Glomerular visceral epithelial cell (primary cell): ENCODE data around the gene TGOLN2.
"Not testable (repeated sequence)": the region's sequence is repeated elsewhere in the genome, so short reads cannot be mapped to it uniquely, and the experiment has no call there.

Experiments used
- DNase-seq: peaks from one replicate; pipeline ENCODE4 v3.0.0-alpha.2; 2016; ENCODE audit errors: extremely low spot score

TGOLN2 gene

DNA sequence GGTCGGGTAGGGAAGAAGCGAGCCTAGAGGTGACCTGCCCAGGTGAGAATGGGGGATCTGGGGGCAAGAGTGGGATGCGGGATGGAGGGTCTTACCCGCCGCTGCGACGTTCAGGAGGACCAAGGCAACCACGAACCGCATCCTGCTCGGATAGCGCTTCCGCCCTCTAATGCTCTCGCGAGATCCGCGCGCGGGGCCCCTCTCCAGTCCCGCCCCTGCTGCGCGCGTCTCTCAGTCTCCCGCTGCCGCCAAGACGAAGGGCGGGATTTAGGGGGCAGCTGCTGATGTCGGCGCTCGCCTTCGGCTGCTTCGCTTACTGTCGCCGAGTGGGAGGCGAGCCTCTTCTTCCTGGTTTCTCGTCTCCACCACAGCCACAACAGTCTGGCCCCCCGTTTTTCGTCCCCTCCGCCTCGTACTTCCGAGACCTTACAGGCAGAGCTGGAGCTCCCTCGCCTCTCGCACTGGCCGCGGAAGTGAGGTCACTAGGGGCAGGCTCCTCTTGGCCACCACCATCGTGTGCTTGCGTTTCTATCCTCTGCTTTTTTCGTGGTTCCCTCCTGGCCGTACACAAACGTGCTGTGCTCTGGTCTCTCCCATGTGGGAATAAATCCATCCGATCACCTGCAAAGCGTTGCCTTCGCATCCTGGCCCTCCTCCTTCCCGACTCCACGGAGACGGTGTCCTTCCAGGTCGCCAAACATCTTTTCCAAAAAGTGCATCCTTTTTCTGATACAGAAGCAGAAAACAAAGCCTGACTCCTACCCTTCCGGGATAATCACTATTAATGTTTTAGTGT lies at the start of gene TGOLN2:
Gene TGOLN2, minus strand, starts transcription at position 168 of the 796 bp plus-strand sequence. Its CDS starts 27 bp downstream, at position 141.
- peak; percentile 86 for DNase-seq

DNA sequence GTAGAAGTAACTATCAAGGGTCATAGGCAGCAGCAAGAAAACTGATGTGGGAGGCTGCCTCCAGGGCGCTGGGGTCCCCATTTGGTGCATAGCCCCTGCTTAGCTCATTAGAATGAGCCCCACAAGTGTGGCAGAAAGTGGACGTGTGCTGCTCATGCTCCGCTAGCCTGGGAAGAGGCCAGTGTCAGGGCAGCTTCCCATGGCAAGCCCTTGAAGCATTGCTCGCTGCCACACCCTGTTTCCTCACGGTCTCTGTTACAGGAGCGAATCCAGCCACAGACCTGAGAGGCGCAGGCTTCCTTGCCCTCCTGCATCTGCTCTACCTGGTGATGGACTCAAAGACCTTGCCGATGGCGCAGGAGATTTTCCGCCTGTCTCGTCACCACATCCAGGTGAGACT lies 49.3 kb upstream of the TGOLN2 start:
- DNase-seq, result no peak

DNA sequence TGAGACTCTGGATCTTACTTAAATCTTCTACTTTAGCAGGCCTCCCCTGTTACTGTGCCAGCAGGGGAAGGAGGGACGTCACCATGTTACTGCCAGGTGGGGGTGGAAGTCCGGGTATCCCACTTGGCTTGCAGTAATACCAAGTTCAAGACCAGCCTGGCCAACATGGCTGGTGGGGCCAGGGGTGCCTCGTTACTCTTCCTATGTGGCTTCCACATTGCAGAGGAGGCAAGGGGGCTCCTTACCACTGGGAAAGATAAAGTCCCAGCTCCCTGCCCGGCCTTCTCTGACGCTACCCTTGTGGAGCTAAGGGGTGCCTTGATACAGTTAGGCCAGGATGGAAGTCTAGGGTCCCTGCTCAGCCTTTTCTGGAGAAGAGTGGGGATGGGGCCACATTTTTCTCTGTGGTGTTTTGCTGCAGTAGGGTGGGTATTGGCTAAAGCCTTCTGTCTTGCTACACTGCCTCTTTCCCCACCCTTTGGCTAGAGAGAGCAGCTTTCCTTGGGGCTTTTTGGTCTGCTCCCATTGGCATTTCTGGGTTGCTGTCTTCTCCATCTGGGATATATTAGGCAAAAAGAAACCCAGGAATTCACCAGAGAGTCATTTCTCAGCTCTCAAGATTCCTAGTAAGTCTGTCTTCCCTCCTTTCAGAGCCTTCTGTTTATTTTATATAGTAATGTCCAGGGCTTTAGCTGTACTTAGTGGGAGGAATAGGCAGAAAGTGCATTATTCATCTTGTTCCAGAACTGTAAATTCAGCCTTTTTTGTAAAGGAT lies 48.7 kb upstream of the TGOLN2 start:
- no peak for DNase-seq

DNA sequence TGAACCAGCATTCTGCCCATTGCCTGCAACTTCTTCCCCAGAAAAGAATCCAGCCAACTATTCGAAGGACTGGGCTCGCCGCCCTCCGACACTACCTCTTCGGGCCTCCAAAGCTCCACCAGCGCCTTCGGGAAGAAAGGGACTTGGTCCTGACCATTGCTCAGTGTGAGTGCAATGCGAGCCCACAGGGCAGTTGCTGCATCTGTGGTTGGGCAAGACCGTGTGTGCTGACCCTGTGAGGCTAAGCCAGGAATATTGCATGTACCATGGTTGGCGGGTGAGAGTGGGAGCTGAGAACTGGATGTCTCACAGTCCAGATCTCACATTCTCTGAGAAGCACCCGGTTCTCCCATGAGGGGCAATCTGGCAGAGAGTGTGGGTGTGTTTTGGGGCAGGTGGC lies 43.3 kb upstream of the TGOLN2 start:
- DNase-seq, result no peak

DNA sequence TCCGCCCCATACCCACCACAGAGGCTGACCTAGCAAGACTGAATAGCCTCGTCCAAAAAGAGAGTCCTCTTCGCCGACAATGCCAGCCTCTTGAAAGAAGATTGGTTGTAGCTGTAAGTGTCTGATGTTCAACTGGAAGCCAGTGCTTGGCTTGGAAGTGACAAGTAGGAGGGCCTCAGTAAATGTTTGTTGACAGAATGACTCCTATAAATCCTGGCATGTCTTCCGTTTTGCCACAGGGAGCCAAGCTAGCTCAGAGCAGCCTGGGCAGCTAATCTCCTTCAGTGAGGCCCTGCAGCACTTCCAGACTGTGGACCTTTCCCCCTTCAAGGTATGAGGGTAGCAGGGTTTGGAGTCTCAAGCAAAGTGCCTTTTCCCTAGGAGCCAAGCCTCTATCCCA lies 41.7 kb upstream of the TGOLN2 start:
- DNase-seq, result no peak

DNA sequence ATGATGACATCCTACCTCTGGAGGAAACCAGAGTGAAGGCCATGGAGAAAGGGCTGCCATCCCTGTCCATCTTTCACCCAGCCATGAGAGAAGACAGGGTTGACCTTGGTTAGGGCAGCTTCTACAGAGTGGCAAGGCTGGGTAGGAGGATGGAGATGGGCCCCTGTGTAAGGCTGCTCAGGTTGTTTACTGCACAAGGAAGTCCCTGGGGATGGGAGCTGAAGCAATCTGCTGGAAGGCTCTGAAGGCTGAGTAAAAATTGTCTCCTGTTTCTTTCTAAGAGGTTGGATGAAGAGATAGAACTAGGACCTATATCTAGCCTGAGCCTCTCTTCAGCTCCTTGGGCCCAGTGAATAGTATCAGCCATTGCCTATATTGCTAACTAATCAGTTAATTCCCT lies 41.1 kb upstream of the TGOLN2 start:
- DNase-seq, result no peak

DNA sequence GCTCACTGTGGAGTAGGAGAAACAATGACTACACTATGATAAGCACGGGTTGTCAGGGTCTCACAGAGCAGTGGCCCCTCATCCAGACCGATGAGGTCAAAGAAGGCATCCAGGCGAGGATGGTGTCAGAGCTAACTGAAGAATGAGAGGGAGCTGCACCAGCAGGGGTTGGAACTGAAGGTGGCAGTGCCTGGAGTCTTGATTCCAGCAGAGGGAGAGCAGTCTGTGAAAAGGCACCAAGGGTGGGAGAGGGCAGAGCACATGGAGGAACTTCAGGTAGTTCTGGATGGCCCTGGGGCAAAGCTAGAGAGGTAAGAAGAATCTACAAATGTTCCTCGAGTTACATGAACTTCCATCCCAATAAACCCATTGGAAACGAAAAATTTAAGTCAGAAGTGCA lies 39.4 kb upstream of the TGOLN2 start:
- no peak for DNase-seq

DNA sequence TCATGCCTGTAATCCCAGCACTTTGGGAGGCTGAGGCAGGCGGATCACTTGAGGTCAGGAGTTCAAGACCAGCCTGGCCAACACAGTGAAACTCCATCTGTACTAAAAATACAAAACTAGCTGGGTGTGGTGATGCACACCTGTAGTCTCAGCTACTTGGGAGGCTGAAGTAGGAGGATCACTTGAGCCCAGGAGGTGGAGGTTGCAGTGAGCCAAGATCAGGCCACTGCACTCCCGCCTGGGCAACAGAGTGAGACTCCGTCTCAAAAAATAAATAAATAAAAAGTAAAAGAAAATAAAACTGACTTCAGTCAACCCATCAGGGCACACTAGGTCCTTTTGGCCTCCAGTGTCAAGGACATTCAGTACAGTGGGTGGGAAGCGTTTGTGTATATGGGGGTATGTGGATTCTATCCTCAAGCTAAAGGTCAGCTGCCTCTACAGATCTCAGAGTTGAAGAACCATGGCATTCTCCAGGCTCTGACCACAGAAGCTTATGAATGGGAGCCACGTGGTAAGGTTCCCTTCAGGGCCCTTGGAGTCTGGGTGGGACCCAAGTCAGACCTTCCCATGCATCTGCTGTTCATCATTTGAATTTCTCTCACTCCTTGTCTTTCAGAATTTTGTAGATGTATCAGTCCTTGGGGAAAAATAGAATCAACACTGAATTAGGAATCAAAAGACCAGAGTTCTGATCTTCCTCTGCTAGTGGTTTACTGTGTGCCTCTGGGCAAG lies 35.0 kb upstream of the TGOLN2 start:
- not testable (repeated sequence) for DNase-seq

DNA sequence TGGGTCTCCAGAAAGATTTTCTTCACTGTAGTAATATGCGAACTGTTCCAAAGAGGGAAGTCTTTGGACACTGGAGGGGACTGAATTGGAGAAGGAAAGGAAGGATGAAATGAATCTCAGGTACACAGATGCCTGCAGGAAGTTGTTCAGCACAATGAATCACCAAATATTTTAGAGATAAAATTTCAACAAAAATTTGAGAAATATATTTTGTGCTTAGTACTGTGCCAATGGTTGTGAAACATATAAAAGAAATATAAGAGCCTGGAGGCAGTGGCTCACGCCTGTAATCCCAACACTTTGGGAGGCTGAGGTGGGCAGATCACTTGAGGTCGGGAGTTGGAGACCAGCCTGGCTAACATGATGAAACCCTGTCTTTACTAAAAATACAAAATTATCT lies 29.9 kb upstream of the TGOLN2 start:
- no peak for DNase-seq

DNA sequence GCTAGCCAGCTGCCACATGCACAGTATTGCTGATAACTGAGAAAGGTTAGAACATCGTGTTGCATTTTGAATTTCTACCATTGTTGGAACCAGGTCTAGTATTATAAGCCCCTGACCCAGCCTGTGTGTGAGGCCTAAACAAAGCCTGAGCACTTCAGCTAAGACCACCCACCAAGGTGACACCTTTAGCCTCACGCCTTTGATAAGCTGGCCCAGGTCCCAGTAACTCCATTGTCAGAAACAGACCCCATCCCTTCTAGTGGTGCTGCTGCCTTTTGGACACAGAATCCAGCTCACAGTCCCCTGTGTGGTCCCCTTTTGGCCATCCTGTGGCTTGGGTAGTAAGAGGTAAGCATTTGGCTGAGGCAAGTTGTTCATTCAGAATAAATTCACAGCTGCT lies 28.4 kb upstream of the TGOLN2 start:
- no peak for DNase-seq

DNA sequence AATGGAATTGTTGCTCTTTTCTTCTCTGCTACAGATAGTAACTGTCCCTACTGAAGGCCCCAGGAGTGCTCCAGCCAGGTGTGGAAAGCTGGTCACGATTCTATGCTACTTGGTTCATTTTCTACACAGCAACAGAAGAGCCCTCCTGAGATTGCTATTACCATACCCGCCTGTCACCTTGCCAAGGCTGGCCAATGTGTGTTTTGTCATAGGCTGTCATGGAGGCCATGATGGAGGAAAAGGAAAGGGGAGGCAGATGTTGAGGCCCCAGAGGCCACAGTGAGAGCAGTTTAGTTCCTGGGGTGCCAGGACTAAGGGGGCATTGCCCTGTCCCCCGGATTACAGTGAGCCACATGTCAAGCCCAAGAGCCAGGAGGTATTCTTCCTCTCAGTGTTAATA lies 27.7 kb upstream of the TGOLN2 start:
- DNase-seq, result no peak

DNA sequence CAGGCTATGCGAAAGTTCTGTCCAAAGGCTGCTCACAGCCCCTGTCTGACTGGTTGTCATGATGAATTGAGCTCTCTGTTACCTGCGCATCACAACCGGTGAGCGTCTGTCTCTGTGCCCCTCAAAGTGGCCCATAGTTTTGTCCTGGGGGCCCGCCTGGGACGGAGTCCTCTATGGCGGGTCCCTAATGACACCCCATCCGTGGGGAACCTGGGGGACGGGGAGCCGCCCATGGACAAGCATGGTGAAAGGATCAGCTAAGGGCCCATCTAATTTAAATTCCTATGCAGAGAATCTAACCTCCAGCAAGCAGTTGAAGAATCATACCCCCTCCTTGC lies 27.3 kb upstream of the TGOLN2 start:
- DNase-seq, result no peak

DNA sequence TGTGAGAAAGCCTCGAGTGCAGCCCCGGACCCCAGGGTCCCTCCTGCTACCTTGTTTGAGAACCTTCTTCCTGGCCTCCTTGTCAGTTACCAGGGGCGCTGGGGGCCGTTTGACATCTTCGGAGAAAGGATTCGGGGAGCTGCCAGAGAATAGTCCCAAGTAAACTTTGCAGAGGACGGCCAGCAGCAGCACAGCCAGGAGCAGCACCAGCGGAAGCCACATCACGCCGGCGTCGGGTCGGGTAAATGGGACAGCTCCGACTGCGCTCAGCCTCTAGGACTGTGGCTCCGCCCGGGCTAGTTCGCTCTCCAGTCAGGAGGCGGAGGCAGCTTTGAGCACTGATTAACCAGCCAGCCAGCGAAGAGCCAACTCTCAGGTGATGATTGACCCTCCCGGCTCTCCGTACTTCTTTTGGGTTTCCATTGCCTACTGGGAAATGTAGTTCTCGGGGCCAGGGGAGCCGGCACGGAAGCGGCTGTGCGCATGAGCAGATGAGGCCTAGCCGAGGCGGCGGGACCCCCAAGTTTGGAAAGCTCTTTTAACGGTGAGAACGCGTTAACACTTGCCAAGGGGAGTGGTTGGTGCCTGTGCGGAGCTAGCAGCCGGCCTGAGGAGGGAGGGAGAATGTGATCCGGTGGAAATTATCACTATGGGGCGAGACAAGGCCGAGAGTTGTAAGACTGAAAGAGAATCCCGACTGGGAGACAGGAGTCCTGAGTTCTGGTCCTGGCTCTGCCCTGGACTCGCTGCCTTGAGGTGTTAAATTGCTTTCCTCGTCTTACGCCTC lies 26.7 kb upstream of the TGOLN2 start, which contains the start of the genes ELMOD3 and RETSAT:
Gene ELMOD3, plus strand, starts transcription at position 484 of the 787 bp plus-strand sequence. CDS start 2,430 bp downstream, outside the sequence.
Gene RETSAT, minus strand, starts transcription at position 243 of the 787 bp plus-strand sequence. Its CDS starts 21 bp downstream, at position 222.
- DNase-seq, result peak; percentile 98

DNA sequence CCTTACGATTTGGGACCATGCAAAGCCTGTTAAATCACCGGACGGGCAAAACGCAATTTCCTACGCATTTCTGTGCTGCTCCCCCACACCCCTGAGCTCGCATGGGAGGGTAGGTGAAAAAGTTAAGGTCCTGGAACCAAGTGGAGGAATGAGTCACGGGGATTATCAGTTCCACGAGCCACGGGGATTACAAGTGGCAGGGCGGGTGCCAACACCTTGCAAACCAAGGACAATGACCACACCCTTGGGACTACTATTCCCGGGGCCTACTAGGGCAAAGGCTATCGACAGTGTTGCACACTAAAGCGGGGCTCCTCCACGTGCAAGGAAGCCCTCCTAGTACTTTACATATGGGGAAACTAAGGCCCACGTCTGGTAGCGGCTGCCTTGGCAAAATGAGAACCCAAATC lies 26.1 kb upstream of the TGOLN2 start:
- peak; percentile 11 for DNase-seq

DNA sequence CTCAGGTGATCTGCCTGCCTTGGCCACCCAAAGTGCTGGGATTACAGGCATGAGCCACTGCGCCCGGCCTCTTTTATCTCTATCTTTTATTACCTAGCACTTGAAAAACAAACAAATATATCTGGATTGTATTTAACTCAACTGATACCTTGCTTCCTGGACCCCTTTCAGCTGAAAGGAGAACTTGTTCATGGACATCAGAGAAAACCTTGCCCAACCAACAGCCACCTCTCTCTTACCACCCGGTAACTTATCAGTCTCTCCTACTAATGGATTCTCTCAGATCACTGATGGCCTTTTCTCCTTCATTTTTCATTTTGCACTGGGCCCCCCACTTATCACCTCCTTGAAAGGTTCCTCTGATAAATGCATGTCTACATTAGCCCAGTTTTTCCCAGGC lies 19.8 kb upstream of the TGOLN2 start:
- no peak for DNase-seq

DNA sequence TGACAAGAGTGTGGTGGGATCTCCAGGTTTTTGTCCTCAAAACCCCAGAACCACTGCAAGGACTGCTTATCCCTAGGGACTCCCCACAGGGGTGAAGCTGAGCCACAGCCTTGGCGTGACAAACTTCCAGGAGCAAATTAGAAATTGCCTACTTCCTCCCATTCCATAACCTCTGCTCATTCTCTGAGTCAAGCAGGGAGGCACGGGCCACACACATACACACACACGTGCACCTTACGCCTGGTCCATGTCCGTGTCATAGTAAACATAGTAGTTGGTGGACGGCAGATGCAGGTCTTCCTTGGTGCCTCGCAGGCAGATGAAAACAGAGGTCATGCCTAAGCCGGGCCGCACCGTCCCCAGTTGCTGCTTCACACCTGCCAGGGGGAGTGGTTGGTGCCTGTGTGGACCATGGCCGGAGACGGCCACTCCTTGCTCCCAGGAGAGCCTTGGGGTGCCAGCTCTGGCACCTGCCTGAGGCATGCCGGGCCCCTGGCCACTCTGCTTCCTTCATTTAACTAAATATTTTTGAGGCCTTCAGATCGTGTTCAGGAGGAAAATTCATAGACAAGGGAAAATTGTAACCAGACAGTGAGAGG lies 16.7 kb upstream of the TGOLN2 start:
- no peak for DNase-seq

DNA sequence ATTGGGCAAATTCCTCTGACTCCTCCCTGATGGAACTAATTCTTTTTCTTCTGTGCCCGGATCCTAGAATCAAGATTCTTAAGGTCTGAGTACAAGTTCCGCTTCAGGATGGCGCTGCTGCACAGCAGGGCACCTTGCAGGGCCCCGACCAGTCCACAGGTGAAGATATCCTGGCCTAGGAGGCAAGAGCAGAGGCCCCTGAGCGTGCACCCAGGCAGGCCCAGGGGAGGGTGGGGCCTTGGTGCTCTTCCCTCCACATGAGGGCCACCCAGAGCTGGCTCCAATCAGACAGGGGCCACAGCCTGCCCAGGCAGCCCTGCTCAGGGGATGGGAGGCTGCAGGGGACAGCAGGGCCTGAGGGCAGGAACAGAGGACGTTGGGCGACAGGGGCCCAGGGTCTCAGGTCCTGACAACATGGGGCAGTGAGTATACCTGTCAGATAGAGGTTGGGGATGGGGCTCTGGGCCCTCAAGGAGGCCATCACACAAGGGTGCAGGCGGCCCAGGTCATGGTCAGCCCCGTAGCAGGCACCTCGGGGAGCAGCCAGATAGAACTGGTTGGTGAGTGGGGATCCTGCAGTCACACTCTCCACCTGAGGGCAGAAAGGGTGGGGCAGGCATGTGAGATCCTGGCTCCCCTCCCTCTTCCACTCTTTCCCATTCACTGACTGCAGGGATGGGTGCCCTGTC lies 15.6 kb upstream of the TGOLN2 start:
- not testable (repeated sequence) for DNase-seq

DNA sequence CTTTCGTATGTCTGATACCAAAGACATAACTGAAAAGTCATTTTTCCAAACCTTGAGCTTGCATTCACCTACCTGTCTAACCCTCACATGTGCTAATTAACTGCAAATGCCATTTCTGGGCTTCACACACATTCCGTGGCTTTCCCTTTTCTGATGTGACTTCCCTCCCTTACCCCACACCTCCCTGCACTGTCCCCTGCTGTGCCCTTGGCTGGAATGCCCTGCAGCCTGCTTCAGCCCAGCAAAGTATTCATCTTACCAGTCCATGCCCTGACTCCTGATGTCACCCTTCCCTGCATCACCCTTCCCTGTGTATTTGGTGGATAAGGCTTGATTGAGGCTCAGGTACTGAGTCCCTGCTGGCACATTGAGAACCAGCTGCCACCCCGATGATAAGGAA lies 14.4 kb upstream of the TGOLN2 start:
- DNase-seq, result no peak

DNA sequence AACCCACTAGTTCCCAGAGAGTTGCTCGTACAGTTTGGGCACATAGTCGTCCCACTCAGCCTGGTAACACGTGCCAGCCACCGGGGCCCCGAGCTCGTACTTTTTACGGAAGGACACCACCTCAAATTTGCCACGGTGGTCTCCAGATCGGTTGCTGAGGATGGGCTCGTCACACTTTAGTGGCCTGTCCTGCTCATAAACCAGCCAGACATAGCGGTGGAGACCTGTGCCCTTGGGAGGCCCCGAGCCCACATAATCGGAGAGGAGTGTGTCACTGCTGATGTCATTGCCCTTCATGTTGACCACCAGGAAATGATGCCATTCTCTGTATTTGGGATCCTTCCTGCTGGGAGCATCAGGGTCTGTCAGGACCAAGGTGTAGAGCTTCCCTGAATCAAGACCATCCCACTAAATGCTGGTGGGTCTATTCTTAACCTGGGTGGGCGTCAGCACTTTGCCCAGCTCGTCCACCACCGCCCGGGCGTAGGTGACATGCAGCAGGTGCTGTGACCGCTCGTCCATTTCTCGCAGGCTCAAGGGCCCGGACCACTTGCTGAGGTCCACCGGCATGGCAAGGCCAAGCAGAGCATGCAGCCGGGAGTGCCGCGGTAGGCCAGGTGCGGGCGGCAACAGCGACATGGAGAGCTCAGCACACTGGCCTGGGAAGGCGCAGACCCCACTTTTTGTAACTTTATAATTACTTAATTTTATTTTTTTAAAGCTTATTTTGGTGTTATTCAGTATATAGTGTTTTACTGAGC lies 13.7 kb upstream of the TGOLN2 start:
- DNase-seq, result no peak
